Subcutaneous adipose tissue (tissue), 4 donors: Measurements from ENCODE around the gene LYVE1. TPM values are rescaled to one million over a fixed set of nuclear protein-coding genes. Genes with fewer than 3 reads are reported as not detected.

Source experiments
- CTCF ChIP-seq: fragments of 450-650 bp; IDR thresholded peaks from one replicate; pipeline ENCODE4 v1.5.1; 2016; ENCODE audit warnings: low read depth, mild to moderate bottlenecking, control low read depth, antibody characterized with exemption, moderate library complexity
- total RNA-seq, 4 donors: library from RNA; depleted of rRNA; stranded (reverse); fragments of >200 nt; gene quantifications; one replicate each; pipeline ENCODE4 v1.1.0, GENCODE V29; 2016

Gene LYVE1
- total RNA-seq, 4 donors from 2014 or later = 110 to 428 (median 207) TPM

DNA sequence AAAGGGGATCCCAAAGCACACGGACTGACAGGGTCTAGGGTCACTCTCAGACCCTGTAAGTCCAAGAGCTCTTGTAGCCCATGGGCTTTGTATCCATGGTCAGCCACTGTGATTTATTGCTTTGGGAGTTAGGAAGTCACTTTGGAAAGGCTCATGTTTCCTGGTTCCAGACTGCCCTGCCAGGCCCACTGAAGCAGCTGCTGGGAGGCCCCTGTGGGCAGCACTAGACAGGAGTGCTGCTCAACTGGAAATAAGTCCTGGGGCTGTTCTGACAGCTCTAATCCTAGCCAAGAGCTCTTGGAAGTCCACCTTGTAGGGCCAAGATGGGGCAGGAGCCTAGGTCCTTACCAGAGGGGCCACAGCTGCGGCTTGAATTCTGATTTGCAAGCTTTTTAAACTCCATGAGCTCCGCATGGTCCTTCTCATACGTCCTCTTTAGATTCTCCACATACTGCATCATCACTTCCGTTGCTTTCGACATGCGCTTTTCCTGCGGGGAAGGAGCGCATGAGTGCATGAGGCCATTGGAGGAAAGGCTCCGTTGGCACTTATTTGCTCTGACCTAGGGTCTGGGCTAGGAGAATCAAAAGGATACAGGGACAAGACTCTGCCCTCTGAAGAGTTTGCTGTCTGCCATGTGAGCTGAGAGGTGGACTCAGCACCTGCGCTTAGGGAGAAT, 32.2 kb upstream of the LYVE1 start:
- TF ChIP-seq CTCF = no peak

GRCh38 chr11:10599388-10600175, 31.1 kb upstream of the LYVE1 start:
- no peak for TF ChIP-seq CTCF

GRCh38 chr11:10598816-10599215, 30.4 kb upstream of the LYVE1 start:
- TF ChIP-seq CTCF = no peak

DNA sequence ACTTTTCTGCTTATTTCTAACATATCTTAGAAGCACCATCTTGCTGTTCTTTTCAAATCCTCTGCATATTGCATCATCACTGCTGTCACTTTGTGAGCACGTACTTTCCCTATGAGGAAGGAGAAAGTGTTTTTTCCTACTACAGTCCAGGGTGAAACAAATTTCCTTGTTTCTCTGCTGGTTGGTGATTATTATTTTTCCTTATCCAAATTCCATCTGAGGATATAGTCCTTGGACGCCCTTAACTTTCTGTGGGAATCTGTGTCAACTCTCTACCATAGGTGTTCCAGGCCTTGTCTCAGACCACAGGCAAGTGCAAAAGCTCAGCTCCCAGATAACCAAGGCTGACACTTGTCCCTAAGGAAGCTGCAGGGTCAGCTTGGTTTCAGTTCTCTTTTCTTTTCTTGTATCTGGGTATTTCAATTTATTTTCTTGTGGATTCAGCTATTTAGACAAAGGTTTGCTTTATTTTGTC, 29.4 kb upstream of the LYVE1 start:
- TF ChIP-seq CTCF = no peak

DNA sequence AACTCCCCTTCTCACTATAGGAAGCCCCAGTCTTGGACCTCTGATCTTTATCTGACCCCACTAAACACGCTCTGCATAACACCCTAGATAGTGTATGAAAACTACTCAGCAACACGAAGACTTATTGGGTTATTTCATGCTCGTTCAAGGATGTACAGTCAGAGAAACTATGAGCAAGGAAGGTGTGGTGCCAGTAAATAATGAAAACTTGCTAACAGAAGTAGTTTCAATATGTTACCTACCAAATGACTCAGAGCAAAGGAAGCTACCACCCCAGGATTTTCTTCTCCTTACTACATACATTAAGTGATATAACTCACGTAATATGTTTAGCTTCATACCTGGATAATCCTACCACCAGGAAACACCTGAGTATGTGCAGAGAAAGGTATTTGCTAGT, 25.9 kb upstream of the LYVE1 start:
- TF ChIP-seq CTCF = no peak

- TF ChIP-seq CTCF = no peak
These were observed 23.9 kb upstream of the LYVE1 start for GRCh38 chr11:10592331-10592730.

GRCh38 chr11:10591741-10592140, 23.3 kb upstream of the LYVE1 start:
- TF ChIP-seq CTCF = no peak
